HG03060 (cell line): ENCODE measurements around the gene LRRC59.
"Not testable (repeated sequence)": the region's sequence is repeated elsewhere in the genome, so short reads cannot be mapped to it uniquely, and the experiment has no call there.

Source experiments
- ATAC-seq: cut with Tn5 transposase; IDR thresholded peaks from one replicate; pipeline ENCODE4 v1.9.1; 2021; ENCODE audit warnings: low read depth, moderate number of reproducible peaks; ENCODE audit not compliant: unreplicated experiment

The LRRC59 gene

DNA sequence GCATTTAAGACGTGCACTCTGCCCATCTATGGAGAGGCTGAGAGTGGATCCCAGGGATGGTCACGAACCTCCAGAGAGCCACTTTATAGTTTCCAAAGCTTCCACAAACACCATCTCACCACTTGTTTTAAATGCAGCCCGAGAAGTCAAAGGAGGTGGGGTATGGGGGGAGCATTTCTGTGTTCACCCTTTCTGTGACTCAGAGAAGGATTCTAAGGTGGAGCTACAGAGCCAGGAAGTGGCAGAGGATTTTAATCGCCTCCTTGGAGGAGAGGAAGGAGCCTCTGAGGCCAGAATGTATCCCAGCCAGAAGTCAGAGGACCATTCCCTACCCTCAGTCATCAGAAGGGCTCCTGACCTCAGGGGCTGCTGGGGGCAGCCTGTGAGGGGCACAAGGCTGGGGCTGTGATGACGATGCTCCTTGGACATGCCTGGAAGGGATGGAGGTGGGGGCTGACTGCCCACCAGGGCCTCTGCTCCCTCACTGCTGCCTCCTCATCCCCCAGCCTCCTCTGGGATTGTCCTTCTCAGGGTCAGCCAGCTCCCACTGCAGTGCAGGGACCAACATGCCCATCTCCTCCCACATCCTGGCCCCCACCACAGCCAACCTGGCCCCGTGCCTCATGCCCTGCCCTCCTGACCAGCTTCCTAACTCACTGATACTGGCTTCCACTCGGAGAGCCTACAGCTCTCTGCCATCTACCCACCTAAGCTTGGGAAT lies 48.6 kb downstream of the LRRC59 start:
- no peak for ATAC-seq

DNA sequence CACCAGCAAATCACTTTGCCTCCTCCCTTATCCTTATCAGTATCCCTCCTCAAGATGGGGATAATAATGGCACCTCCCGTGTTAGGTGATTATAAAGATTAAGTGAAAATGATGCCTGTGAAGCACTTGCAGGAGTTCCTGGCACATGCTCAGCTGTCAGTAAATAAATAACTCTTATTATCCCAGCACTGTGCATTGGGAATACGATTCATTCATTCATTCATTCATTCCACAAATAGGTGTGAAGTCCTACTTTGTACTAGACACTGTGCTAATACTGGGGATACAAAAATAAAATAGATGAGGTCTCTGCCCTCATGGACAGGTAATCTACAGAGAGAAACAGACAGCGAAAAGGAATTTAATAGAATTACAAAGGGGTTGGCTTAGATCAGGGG lies 49.4 kb downstream of the LRRC59 start:
- no peak for ATAC-seq

DNA sequence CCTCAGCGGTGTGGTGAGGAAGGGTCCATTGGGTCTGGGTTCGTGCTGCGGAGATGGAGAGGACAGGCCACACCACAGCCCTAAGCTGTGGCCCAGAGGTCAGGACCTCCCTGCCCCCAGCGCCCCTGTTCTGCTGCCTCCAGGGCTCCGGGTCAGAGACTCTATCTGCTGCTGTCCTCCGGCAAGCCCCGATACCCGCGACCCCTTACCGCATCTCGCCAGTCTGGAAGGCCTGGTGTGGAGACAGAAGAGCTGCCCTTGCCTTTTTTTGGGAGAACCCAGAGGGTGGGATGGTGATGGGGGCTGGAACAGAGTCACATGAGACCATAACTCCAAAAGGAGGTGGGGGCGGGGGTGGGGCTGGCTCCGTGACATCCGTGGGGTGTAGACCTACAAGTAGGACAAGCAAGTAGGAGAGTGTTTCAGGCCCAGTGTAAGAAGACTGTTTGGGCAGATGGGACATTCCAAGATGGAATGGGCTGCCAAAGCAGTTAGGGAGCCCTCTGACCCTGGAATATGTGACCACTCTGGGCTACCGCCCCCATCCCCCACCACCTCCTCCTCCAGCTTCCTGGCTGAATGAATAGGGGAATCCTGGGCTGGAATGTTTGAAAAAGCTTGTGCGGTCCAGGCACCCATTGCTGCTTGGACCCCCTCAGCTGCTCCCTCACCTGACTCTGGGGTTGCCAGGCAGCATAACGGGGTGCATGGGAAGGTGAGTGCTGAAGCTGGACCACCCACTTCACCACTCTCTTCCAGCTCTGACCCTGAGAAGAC lies 50.0 kb downstream of the LRRC59 start:
- ATAC-seq, result no peak

DNA sequence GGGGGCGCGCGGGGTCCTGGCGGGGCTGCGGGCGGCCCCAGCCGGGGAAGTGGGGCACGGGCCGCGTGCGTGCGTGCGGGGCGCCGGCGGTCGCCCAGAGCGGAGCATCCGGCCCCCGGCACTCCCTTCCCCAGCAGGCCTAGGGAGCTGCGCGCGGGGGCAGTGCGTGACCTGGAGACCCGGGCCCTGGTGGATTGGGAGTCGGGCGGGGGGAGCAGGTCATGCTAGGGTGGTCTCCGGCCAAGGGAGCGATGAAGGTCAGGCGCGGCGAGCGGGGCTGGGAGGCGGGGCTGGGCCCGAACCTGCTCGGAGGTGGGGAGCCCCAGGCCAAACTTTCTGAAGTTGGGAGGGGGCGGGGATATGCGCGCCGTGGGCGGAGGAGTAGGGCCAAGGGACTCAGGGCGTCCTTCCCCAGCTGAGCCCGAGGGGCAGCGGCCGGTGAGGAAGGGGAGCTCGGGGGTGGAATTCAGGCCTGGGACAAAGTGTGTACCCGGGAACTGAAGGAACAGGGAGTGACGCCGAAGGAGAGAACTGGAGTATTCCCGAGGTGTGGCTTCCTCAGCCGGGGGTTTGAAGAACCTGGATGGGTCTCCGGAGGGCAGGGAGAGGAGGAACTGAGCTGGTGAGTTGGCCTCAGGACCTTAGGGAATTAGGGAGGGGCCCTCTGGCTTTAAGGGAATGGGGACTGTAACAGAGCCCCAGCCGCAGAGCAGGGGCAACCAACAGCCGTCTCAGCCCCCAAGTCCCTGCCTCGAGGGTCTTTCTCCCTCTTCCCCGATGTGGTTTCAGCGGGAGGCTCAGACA lies 50.8 kb downstream of the LRRC59 start:
- no peak for ATAC-seq

DNA sequence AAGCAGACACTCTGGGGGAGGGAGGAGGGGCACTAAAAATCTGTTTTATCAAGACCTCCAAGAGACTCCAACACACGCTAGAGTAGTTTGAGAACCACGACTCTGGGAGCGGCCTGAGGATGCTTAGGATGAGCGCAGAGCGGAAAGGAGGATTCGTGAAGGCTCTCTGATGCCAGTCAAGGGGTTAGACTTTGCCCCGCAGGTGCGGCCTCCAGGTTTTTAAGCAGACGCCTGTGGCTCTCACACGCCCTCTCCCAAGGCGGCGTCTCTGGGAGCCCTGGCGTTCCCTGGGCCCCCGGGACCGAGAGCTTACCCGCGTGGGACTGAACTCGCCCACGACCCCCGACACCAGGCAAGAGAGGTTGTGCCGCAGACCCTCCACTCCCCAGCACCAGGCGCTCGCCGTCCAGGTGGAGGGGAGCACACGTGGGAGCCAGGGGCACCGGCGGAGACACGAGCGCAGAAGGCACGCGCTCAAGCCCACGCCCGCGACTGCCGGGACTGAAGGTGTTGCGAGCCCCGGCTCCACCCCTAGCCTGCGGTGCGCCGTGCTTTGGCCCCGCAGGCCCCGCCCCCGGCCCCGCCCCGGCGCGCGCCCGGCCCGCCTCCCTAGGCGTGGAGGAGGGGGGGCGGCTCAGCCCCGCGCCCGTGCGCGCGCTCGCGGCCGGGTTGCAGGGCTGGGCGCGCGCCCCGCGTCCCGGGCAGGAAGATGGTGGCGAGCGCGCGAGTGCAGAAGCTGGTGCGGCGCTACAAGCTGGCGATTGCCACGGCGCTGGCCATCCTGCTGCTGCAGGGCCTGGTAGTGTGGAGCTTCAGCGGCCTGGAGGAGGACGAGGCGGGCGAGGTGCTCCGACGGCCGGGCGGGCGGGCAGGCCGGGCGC lies 51.7 kb downstream of the LRRC59 start, which contains the start of gene XYLT2:
XYLT2 (plus strand) TSS at position 695 of the 881 bp plus-strand sequence; CDS start at position 710, 15 bp downstream.
- no peak for ATAC-seq

DNA sequence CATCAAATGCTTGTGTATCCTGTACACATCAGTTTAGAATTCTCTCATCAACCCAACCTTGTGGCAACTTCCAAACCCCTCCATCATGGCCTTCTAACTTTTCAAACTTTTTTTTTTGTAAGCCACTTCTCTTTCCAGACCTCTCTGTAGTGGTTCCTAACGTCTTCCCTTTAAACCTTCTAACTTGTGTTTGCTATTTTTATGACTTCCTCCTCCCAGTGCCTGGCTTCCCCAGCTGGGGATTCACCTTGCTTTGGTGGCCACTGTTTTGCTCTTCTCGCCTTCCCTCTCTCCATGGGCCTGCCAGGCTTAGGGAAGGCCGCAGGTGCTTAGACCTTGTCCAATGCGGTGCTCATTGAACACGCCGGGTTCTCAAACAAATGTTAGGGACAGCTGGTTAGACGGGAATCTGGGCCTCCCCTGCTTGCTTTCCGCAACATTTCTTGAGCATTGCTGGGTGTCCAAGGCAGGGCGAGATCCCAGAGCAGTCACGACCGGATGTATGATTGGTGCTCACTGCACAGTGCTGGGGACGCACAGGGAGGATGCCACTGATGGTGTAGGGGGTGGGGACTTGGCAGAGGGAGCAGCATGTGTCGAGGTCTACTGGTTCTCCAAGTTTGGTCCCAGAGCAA lies 52.5 kb downstream of the LRRC59 start:
- ATAC-seq, result no peak

DNA sequence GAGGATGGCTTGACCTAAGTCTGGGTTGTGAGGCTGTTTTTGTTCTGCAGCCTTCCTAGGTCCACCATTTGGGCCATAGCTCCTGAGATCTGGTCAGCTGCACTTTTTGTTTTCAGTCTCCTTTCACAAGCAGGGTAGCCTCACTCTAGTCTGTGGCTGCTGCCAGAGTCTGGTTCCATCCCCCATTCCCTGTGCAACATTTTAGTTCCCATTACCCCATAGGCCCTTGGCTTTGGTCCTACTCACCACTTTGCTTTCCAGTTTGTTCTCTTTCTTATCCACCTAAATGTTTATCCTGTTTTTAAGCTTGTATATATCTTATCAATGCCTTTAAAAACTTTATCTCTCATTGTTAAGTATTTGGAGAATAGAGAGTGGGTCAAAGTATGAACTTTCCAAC lies 57.9 kb downstream of the LRRC59 start:
- no peak for ATAC-seq

DNA sequence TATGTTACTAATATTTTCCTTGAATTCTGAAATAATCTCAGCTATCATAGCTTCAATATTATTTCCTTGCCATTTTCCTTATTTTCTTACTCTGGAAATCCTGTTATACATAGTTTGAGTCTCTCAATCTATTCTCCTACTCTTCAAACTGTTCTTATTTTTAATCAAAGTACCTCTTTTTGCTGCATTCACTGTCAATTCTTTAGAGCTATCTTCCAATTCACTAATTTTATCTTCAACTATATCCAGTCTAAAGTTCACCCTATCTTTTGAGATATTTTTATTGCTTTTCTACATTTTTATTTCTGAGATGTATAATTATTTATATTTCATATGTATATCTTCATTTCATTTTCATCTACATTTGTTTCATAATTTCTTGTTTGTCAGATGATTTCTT lies 58.7 kb downstream of the LRRC59 start:
- no peak for ATAC-seq

DNA sequence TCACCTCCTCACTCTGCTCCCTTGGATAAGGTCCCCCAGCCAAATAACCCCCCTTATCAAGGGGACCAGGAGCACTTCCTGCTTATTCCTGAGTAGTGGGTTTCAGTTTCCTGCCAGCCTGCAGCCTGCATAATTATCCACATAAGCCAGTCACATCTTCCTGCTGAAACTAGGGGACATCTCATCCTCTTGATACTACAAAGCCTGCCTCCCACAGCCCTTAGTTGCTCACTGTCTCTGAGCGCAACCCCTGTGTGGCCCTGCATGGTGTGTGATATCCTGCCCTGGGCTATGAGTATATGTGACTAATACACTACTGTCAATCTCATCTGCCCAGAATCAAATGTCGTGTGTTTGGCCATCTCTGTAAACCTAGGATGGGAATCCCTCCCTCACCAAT lies 59.4 kb downstream of the LRRC59 start:
- ATAC-seq, result no peak

DNA sequence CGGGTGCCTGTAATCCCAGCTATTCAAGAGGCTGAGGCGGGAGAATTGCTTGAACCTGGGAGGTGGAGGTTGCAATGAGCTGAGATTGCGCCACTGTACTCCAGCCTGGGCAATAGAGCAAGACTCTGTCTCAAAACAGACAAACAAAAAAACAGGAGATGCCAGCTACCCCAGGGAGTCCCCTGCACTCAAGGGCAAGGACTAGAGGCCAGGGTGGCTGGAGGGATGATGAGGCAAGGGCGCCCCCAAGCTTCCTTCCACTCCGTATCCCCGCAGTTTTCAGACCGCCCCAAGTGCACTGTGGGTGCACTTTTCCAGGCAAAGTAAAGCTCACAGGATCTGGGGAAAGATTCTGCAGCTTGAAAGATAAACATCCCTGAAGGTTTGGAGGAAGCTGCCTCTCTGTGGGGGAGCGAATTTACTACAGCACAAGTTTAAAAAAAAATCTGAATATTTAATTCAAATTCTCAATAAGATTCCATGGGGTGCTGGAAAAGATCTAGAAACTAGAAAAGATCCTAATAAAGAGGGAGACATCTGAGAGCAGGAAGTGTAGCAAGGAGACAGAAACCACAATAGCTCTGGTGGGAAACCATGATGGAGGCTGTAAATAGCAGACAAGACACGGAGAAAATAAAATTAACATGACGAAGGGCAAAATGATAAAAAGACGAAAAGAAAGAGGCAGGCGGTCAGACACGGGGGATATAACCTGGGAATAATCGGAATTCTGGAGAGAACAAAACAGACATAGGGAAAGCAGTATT lies 63.8 kb downstream of the LRRC59 start:
- not testable (repeated sequence) for ATAC-seq

DNA sequence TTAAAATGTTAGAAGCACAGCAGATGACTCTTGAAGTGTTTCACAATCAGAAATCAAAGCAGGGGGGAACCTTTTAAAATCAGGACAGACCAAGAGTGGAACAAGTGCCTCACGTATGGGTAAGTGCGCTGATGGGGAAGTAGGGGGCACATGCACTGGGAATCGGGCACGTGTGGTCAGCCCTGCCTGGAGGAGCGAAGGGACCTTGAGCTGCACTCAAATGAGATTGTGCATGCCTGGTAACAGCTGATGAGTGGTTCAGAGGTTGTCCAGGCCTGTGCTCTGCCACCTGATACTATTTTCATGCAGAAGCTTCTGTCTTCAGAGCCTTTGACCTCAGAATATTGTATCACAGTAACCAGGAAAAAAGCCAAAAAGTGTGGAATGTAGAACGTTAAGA lies 65.1 kb downstream of the LRRC59 start:
- ATAC-seq, result no peak
